ENCODE data around the gene PCDH12.

GRCh38 chr5:141942185-141942857, 15.7 kb downstream of the PCDH12 start:
- no peak for TF ChIP-seq EP300 (IDR thresholded peaks at IDR 0.05; ENCODE audit: borderline replicate concordance)
- no peak for TF ChIP-seq RAD21 (IDR thresholded peaks at IDR 0.05; ENCODE audit: low read depth)
- no peak for TF ChIP-seq USF1 (IDR thresholded peaks at IDR 0.05)
- TF ChIP-seq CREB1 (IDR thresholded peaks at IDR 0.05; ENCODE audit: low read depth), result no peak
- TF ChIP-seq FOXM1 (IDR thresholded peaks at IDR 0.05; ENCODE audit: borderline replicate concordance, low read depth), result no peak
- TF ChIP-seq REST (IDR thresholded peaks at IDR 0.05; ENCODE audit: low read depth), result no peak
- TF ChIP-seq YY1 (IDR thresholded peaks at IDR 0.05; ENCODE audit: low read depth), result no peak
- no peak for TF ChIP-seq MAX (IDR thresholded peaks at IDR 0.05)
- no peak for TF ChIP-seq TAF1 (IDR thresholded peaks at IDR 0.05; ENCODE audit: low read depth)
- TF ChIP-seq EGR1 (IDR thresholded peaks at IDR 0.05), result no peak
- no peak for TF ChIP-seq CEBPB (IDR thresholded peaks at IDR 0.05)

Data from Ishikawa (cell line).